K562 (cell line): Measurements from ENCODE around the gene USP2. TPM values are rescaled to one million over a fixed set of nuclear protein-coding genes. Genes with fewer than 3 reads are reported as not detected.

ENCODE experiments used
- ATAC-seq: fragments of 200-7000 bp; cut with Tn5 transposase; 3 replicates; pipeline ENCODE4 v1.9.1; 2020; ENCODE audit warnings: moderate library complexity
- BruUV-seq: library from RNA; stranded (reverse); fragments of 400-500 nt; replicated peaks from 2 replicates; lab custom pipeline; 2021; lab: Mats Ljungman, UMichigan
- CTCF ChIA-PET: fragments of 300-600 bp; formaldehyde crosslinking; extraction: SDS; loops from one replicate; lab custom pipeline; 2021; ENCODE audit warnings: low intra/inter-chr PET ratio; lab: Yijun Ruan, JAX
- POLR2A ChIA-PET: fragments of 300-600, 350-650 bp; sonication (Branson Sonifier 250); formaldehyde crosslinking; extraction: SDS; loops from one replicate; lab custom pipeline; 2021; ENCODE audit warnings: antibody characterized with exemption, inconsistent platforms; lab: Yijun Ruan, JAX
- DNase-seq, 4 experiments: peaks; one replicate each; pipeline versions ENCODE4 v3.0.0 to v3.0.0-alpha.2; 2011 to 2018; ENCODE audit warnings: low spot score in 3 of 4, mixed read lengths in 3 of 4; ENCODE audit errors: extremely low read depth in 1 of 4
- FAIRE-seq: peaks from 2 replicates; lab custom pipeline; 2011; peaks lifted over from hg19 to GRCh38; lab: Jason Lieb, UNC
- H2AFZ ChIP-seq: 2 replicates; pipeline ENCODE4 v1.6.0; 2011; ENCODE audit warnings: low read depth, low read length, control low read depth, inconsistent platforms
- H3K27ac ChIP-seq: fragments of 200-600 bp; 3 replicates; pipeline ENCODE4 v1.8.0; 2011; ENCODE audit warnings: low read depth, mild to moderate bottlenecking, control low read depth, inconsistent platforms, low read length, moderate library complexity, mixed read lengths; ENCODE audit errors: extremely low read depth
- H3K27me3 ChIP-seq, 2 experiments: fragments of 300-600 bp in 1 of 2; 2 replicates in 1 of 2; 3 replicates in 1 of 2; pipeline versions ENCODE4 v1.6.0 to v1.8.0; 2011; ENCODE audit warnings: inconsistent platforms in 2 of 2, low read length in 2 of 2, mild to moderate bottlenecking in 1 of 2, mixed read lengths in 1 of 2, moderate library complexity in 1 of 2; ENCODE audit not compliant: control insufficient read depth in 2 of 2, insufficient read depth in 2 of 2
- H3K36me3 ChIP-seq: fragments of 300-600 bp; 3 replicates; pipeline ENCODE4 v1.8.0; 2011; ENCODE audit warnings: mild to moderate bottlenecking, low read length, inconsistent platforms; ENCODE audit not compliant: control insufficient read depth, insufficient read depth
- H3K4me1 ChIP-seq, 2 experiments: fragments of 200-600 bp in 1 of 2; replicated peaks in 1 of 2; 2 replicates in 1 of 2; 3 replicates in 1 of 2; pipeline versions ENCODE4 v1.5.1 to v1.8.0; 2011; ENCODE audit warnings: inconsistent platforms in 2 of 2, low read length in 2 of 2, mild to moderate bottlenecking in 1 of 2, mixed read lengths in 1 of 2, moderate library complexity in 1 of 2; ENCODE audit not compliant: control insufficient read depth in 2 of 2, insufficient read depth in 2 of 2
- H3K4me2 ChIP-seq: 2 replicates; pipeline ENCODE4 v1.6.1; 2011; ENCODE audit warnings: low read length, control low read depth, inconsistent platforms, mixed read lengths; ENCODE audit not compliant: insufficient read depth
- H3K4me3 ChIP-seq: fragments of 200-600 bp; sonication (generic), shearing (Covaris generic); 2 replicates; pipeline ENCODE4 v1.5.1; 2016; ENCODE audit warnings: control low read depth, inconsistent platforms
- H3K79me2 ChIP-seq: fragments of 200-600 bp; 3 replicates; pipeline ENCODE4 v1.8.0; 2011; ENCODE audit warnings: low read length, inconsistent platforms; ENCODE audit not compliant: control insufficient read depth, insufficient read depth
- H3K9ac ChIP-seq, 2 experiments: 2 replicates each; pipeline versions ENCODE4 v1.6.0 to v1.6.1; 2011; ENCODE audit warnings: low read depth in 2 of 2, low read length in 2 of 2, control low read depth in 1 of 2, inconsistent platforms in 1 of 2, mild to moderate bottlenecking in 1 of 2, mixed read lengths in 1 of 2; ENCODE audit not compliant: insufficient read depth in 1 of 2
- H3K9me1 ChIP-seq: one replicate; pipeline ENCODE4 v1.6.0; 2011; ENCODE audit warnings: inconsistent platforms, mild to moderate bottlenecking, low read length, moderate library complexity; ENCODE audit not compliant: control insufficient read depth, insufficient read depth
- H3K9me3 ChIP-seq: replicated peaks from 2 replicates; pipeline ENCODE4 v1.5.1; 2011; ENCODE audit warnings: low read depth, low read length, inconsistent platforms; ENCODE audit not compliant: control insufficient read depth, insufficient read depth
- H4K20me1 ChIP-seq: replicated peaks from 2 replicates; pipeline ENCODE4 v1.6.1; 2011; ENCODE audit warnings: low read length, inconsistent platforms, mixed read lengths; ENCODE audit not compliant: control insufficient read depth, insufficient read depth
- BDP1 ChIP-seq: IDR thresholded peaks from 3 replicates; pipeline ENCODE4 v1.6.1; 2011; ENCODE audit not compliant: insufficient read length, insufficient read depth
- DNMT1 ChIP-seq: fragments of 450-650 bp; IDR thresholded peaks from 2 replicates; pipeline ENCODE4 v1.6.1; 2016; ENCODE audit warnings: antibody characterized with exemption, mild to moderate bottlenecking
- HDGF ChIP-seq: fragments of 450-650 bp; IDR thresholded peaks from 2 replicates; pipeline ENCODE4 v1.6.1; 2016
- PRMT5 ChIP-seq: sonication (generic); formaldehyde crosslinking; IDR thresholded peaks from 2 replicates; pipeline ENCODE4 v1.5.0; 2020; ENCODE audit warnings: missing genetic modification reagents
- RERE ChIP-seq: sonication (generic); formaldehyde crosslinking; IDR thresholded peaks from 2 replicates; pipeline ENCODE4 v1.8.0; 2023; ENCODE audit warnings: missing genetic modification reagents, mild to moderate bottlenecking, borderline replicate concordance
- STAT5A ChIP-seq: IDR thresholded peaks from 2 replicates; pipeline ENCODE4 v1.6.1; 2012; ENCODE audit warnings: low read length, inconsistent platforms, borderline replicate concordance
- WGBS: fragments of 100-300 bp; shearing (Covaris generic); methylation state at CpG from one replicate; pipeline ENCODE4 v1.1.6; 2016; ENCODE audit warnings: low coverage, mixed read lengths; ENCODE audit not compliant: insufficient coverage; ENCODE audit errors: missing lambda C conversion rate; 5-methylcytosine and 5-hydroxymethylcytosine counted together
- in situ Hi-C: fragments of 300-500 bp; cut with MboI; formaldehyde crosslinking; loops from 4 replicates; pipeline ENCODE4 v1.15.0; 2018; ENCODE audit warnings: inconsistent platforms, mixed read lengths
- intact Hi-C: fragments of 100-400 bp; cut with micrococcal nuclease; formaldehyde crosslinking; loops from 2 replicates; pipeline ENCODE4 v1.14.2; 2022
- polyA plus RNA-seq, 8 experiments: library from polyadenylated mRNA; depleted of rRNA in 4 of 8; stranded (reverse) in 5 of 8; unstranded in 3 of 8; fragments of >200 nt; fragmentation: Nextera tagmentation in 2 of 8; fragmentation: Illumina TruSeq in 1 of 8; extraction: Ambion mirVana in 2 of 8; extraction: Trizol in 1 of 8; gene quantifications; 2 replicates each; pipeline versions ENCODE4 v1.2.1 to v1.2.3, GENCODE V29; 2011 to 2014; ENCODE audit warnings: inconsistent platforms in 1 of 8, missing spikeins in 1 of 8
- total RNA-seq, 7 experiments: library from RNA; depleted of rRNA in 6 of 7; stranded (reverse); fragments of >200 nt in 6 of 7; fragmentation: Illumina TruSeq in 2 of 7; extraction: Trizol in 2 of 7; gene quantifications; 2 replicates each; pipeline versions ENCODE4 v1.2.1 to v1.2.3, GENCODE V29; 2011 to 2021; ENCODE audit warnings: low replicate concordance in 1 of 7

Gene USP2
- total and polyA plus RNA-seq, 9 of the 15 experiments (the other 6 are each of a cell fraction or from before 2014, with no cell fraction given): 2.8 to 16.9 (median 3.9) TPM

GRCh38 chr11:119418759-119419158 is 37.3 kb upstream of the USP2 start:
- ATAC-seq: no peak
- Histone ChIP-seq H3K79me2 (no peaks in the 10 kb centered on the region), H2AFZ (no peak overlapping the region), H3K4me3 (no peak overlapping the region), H3K27ac (no peak overlapping the region), H3K9ac (no peak overlapping the region), H3K9me1 (no peaks in the 10 kb centered on the region), H3K4me1 (peaks cover 0 to 16% of the 10 kb centered on the region in 2 experiments; a peak in 2 of 5 replicates), H3K27me3 (peaks cover 0 to 16% of the 10 kb centered on the region in 2 experiments; a peak in 1 of 5 replicates), H3K36me3 (no peaks in the 10 kb centered on the region), H3K9me3 (no peaks in the 10 kb centered on the region), H3K4me2 (no peak overlapping the region), H4K20me1 (0 out of 2 replicates have a peak, but pooled peaks cover 2% of the 10 kb centered on the region)
- in situ Hi-C loops (no loop called here), intact Hi-C loops (no loop called here)
- CTCF ChIA-PET: no interaction called here
- 38% methylated on average over 4 of the region's 4 CpGs for WGBS
- TF ChIP-seq STAT5A (no peak), HDGF (no peak), PRMT5 (CRISPR knock-in tag) (no peak), BDP1 (no peak), RERE (CRISPR knock-in tag) (no peak), DNMT1 (no peak)
- DNase-seq: no peak
- BruUV-seq: no TSS peak
- POLR2A ChIA-PET: no interaction called here
- no peak for FAIRE-seq
